Kidney tubule cell (primary cell): ENCODE results near the gene OTUD4.
"Not testable (repeated sequence)": the region's sequence is repeated elsewhere in the genome, so short reads cannot be mapped to it uniquely, and the experiment has no call there.

Source experiments
- DNase-seq: peaks from one replicate; pipeline ENCODE4 v3.0.0-alpha.2; 2018; ENCODE audit warnings: low spot score

OTUD4 gene

DNA sequence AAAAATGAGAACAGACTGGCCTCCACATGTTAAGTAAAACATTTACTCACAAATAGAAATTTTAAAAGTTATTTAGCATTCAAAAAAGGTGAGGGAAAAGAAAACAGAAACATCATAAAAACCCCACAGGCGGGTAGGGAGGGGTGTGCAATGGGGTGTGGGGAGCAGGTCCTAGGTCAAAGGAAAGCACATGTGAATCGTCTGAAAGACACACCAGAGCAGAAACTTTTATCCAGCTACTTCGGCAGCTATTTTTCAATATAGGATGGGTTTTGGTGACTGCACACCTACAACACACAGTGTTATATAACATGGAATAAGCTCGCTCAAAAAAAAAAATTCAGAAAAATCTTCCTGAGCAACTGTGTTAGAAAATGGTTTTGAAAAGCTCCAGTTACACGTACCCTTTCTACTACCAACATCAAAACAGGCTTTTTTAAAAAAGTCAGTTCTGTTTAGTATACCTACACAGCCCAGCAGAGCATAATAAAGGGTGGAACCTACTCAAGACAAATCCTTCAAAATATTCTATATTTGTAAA, 1.6 kb downstream of the OTUD4 start:
- DNase-seq = peak; percentile 7

DNA sequence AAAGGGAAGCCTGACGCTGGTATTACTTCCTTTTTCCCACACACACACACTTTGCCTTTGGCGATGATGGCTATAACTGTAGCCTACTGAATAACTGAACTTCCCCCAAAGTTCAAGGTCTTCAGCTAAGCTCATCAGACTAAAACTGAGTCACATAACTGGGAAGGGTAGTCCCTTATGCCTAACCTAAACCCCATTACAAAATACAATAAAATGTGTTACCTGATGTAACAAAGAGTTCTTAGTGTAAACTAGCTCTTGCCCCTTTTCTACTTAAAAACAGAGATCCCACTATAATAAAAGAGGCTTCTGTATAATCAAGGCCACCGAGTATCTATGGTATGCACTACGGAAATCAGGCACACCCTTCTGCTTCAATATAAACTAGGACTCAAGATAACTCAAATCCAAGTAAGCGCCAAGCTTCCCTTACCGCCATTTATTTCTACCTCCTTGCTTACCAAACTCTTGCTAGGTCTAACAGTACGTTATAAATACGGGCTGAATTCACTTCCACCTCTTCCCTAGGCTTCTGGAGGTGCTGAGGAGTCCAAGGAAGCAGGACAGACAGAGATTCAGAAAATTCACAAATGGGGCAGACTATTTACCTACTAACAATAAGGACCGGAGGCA, 2.4 kb downstream of the OTUD4 start:
- DNase-seq = peak; percentile 35

DNA sequence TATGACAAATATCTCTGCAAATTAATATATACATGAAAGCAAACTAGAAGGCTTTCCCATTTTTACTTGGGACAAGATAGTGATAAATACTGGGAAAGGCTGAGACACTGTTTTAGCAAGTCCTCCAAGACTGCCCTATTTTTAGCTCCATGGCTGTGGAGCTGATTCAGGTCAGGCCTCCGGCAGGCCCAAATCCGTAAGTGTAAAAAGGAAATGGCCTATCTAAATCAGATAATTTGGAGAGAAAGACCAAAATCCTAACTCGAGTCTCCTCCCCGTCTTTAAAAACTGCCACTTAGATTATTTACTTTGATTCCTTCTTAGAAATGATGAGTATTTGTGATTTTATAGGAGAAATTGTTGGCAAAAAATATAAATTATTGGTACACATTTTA, 2.9 kb downstream of the OTUD4 start:
- peak; percentile 29 for DNase-seq

DNA sequence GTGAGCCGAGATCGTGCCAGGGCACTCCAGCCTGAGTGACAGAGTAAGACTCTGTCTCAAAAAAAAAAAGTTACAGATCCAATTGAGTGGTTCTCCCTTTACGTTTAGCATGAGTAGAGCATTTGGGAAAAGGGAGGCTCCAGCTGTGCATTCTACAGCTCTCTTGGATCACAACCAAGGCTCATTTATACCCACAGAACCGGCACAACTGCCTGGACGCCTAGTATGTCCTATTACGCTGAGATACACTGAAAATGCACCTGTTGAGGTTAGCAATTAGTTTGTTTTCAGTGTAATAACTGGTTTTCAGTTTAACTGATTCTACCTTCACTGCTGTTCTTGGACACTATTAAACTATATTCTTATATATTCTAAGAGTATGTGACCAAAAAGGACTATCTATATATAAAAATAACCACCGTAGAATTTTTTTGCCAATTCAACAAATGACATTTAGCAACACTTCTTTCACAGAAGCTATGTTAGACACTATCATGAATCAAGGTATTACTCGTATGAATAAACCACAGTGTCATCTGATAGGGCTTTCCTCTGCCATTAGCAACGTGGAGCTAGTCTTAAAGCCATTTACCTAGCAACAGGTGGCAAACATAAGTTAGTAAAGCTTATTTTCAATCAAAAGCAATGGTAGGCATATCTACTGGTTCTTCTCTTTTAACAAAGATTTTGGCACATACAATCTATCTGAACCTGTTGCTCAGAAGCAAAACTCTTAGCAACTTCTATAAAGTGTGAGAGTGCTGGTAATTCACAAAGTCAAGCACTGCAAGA, 3.6 kb downstream of the OTUD4 start:
- DNase-seq = peak; percentile 52

DNA sequence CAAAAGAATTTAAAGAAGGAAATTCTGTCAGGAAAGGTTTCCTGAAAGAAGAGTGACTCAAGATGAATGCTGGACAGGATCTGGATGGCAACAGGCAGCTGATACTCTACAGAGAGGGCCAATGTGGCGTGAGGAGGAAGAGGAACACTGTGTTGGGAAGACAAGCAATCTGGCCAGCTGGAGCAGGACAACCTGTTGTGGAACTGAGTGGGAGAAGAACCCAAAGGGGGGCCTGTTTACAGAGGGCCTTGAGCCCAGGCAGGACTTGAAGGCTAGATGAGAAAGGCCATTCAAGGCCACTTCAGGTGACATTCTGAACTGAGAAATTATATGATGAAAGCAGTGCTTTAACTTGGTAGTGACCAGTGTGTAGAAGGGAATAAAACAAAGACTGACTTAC, 8.5 kb downstream of the OTUD4 start:
- no peak for DNase-seq

DNA sequence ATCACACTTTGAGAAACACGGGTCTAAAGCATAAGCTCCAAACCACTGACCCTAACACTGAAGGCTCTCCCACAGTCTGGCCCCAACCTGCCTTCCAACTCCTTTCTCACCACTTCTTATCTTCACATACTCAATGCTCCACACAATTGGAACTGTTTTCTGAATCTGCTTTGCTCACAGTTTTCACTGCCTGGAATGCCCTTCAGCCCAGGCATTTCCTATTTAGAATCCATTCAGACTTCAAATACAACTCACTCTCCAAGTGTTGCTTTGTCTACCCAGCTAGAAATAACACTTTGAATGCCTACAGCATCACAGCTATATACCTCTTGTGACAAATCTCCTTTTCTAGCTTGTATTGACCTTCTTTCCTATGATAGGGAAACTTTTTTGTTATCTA, 10.2 kb downstream of the OTUD4 start:
- no peak for DNase-seq

DNA sequence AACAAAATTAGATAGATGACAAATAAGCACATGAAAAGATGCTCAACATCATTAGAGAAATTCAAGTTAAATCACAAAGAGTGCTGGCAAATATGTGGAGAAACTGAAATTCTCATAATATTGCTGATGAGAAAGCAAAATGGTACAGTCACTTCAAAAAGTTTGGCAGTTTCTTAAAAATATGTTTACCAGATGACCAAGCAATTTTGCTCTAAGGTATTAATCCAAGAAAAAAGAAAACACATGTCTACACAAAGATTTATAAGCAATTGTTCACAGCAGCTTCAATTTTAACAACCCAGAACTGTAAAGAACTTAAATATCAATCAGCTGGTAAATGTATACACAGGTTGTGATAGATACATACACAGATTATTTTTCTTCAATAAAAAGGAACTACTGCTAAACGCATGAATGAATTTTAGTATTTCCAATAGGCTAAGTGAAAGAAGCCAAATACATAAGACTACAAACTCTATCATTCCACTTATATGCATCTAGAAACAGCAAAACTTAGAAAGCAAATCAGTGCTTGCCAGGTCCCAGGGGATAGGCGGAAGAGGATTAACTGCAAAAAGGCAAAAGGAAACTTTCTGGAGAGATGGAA, 11.7 kb downstream of the OTUD4 start:
- no peak for DNase-seq

DNA sequence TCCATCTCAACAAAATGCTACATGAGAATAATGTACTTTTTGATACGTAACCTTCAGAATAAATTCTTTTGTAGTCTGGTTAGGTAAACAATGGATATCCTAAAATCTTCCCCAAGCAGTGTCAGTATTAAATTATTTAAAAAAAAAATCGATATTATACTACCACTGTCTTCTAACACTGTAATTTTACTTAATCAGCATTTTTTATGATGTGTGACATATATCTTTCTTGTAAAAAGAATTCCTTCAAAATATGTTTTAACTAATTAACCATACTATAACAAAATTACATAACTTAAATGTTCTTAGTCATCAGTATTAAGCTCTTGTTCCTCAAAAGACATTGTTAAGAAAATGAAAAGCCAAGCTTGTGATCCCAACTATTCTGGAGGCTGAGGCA, 12.5 kb downstream of the OTUD4 start:
- DNase-seq = no peak

DNA sequence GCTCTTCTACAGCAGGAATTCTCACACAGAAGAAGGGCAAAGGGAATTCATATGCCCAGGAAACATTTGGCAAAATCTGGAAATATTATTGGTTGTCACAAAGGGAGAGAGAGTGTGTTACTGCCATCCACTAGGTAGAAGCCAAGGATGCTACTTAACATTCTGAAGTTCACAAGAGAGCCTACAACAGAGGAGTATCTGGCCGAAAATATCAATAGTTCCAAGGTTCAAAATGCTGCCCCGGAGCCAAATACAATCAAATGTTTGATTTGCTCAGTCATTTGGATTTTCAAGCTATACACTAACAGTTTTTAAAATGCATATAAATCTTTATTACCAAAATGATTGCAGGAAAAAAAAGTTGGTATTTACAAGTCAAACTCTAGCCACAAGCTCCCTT, 18.8 kb downstream of the OTUD4 start:
- no peak for DNase-seq

DNA sequence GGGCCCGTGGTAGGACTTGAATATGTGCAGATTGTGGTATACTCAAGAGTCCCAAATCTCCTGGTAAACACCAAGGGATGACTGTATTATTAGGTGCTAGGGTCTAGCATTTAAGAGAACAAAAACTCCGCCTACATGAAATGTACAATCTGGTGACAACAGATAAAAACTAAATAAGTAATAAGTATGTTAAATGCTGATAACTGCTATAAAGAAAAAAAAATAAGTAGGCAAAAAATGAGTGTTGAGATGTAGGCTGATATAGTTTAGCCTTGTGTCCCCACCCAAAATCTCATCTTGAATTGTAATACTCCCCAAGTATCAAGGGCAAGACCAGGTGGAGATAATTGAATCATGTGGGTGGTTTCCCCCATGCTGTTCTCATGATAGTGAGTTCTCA, 23.4 kb downstream of the OTUD4 start:
- no peak for DNase-seq

DNA sequence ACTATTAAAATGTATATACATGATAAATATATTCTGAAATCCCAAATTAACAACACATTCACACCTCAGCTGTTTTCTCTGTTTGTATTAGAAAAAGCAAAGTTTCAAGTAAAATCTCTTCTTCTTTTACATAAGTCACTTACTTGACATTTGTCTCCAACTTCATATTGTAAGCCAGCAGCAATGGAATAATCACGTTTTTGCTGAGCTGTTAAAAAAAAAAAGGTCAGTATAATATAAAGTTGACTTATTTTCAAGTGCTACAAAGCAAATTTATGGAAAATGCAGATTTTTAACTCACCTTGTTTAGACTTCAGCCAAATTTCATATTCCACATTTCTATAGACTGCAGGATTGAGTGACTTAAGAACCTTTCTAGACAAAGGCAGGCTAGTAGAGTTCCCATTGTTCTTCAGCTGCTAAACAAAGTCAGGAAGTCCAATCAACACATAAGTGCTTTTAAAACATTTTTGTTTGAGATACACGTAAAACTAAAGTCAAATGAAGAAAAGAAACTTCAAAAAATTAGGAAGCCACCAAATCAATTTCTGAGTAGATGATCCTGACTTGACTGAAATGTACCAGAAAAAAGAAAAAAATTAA, 25.0 kb downstream of the OTUD4 start:
- no peak for DNase-seq

DNA sequence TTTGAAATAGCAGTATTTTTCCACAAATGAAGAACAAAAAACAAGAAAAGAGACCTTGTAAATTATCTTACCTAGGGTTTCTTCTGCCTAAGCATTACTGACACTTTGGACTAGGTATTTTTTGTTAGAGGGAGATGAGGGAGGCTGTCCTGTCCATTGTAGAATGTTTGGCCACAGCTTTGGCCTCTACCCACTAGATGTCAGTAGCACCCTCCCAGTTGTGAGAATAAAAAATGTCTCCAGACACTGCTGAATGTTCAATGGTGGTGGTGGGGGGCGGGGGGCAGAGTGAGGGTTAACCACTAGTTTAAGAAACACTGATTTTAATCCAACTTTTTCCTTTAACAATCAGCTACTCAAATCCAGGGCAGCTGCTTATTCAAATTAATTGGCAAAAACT, 25.8 kb downstream of the OTUD4 start:
- no peak for DNase-seq

DNA sequence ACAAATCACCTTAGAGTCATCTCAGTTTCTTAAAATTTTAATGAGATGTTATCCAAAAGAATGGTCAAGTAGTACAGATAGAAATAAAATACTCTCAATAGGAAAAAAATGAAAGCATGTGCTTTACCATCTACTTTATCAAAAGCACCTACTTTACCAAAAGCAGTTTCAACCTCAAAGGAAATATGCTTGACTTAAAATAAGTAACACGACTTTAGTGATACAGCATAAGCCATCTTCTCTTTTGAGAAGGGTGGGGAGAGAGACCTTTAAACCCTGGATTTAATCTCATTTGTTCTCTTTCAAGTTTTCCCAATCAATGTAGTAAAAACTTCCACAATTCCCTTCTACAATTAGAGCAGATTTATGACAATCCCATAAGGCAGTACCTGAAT, 26.5 kb downstream of the OTUD4 start:
- DNase-seq = no peak

DNA sequence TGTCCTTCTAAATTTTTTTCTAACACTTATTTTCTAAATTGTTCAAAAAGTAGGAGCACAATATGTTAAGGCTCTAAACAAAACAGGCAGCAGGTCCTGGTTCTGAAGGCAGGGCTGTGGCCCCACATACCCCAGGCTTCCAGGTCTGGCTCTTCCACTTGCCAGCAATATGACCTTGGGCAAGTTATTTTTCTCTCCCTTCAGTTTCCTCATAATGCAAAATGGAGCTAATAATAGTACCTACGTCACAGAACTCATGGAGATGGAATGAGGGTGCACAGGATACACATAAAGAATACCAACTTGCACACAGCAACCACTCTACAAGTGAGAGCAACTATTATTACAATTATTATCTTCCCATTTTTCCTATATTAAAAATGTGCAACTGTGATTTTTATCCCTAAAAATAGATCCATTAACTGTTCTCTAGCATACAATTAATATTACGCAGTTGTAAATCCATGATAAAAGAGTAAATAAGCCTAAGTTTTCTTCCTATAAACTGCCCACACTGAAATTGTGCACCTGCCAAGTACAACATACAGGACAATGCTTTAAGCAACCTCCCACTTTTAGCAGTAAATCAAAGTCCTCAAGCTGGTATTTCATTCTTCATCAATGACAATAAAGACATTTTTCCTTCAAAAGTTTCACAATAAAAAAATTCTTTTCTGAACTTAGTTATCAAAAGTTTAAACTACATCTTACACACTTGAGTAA, 27.0 kb downstream of the OTUD4 start:
- DNase-seq = no peak

DNA sequence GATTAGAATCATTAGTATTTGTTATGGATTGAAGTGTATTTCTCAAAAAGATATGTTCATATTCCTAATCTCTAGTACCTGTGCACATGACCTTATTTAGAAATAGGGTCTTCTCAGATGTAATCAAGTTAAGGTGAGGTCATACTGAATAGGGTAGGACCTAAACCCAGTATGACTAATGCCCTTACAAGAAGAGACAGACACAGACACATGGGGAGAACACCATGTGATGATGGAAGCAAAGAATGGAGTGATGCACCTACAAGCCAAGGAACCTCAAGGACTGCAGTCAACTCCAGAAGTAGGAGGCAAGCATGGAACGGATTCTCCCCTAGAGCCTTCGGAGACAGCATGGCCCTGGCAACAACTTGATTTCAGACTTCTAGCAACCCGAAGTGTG, 31.4 kb downstream of the OTUD4 start:
- DNase-seq = no peak

DNA sequence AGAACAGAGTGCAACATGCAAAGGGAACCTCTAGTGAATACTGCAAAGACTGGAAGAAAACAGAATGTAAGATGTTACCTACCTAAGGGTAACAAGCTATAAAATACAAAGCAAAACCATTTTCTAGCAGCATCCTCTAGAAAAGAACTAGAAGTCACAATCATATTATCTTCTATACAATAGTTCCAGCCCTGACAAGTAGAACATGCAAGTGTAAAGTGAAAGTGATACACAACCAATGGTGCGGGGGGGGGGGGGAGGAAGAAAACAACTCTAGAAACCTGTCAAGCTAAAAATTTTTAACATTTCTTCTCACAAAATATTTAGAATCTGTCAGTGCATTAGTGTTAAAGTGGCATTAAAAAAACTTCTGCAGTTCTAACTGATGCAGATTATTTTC, 44.2 kb downstream of the OTUD4 start:
- not testable (repeated sequence) for DNase-seq

DNA sequence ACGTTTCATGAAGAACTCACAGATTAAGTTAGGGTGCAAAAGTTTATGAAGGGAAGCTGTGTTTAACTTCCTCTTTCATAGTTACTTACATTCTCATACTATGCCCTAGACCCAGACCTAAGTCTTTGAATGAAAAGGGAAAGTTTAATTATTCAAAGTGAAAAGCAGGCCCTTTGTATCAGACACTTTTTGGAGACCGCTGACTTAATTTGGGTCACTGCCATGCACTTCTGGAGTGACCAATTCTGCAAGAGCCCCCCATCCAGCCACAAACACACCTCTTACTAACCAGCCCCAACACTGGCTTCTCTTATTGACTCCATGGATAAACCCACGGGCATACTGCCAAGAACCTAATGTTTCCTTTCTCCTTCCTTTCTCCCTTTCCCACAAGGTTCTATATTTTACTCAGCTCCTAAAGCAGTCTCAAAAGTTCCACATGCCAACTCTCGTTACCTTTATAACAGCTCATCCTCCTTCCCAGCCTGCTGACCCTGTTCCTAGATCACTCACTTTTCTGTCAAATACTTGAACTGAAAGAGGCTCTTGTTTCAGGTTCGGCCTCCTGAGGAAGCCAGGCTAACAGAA, 47.8 kb downstream of the OTUD4 start:
- DNase-seq = no peak

DNA sequence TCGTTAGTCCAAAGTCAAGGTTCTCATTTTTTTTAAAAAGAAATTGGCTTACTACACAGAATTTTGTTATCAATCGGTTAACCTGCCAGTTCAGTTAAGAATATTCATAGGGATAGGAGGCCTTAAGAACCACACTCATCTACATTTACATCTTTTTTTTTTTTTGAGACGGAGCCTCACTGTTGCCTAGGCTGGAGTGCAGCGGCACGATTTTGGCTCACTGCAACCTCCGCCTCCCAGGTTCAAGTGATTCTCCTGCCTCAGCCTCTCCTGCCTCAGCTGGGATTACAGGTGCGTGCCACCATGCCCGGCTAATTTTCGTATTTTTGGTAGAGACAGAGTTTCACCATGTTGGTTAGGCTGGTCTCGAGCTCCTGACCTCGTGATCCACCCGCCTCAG, 48.5 kb downstream of the OTUD4 start:
- DNase-seq = no peak

DNA sequence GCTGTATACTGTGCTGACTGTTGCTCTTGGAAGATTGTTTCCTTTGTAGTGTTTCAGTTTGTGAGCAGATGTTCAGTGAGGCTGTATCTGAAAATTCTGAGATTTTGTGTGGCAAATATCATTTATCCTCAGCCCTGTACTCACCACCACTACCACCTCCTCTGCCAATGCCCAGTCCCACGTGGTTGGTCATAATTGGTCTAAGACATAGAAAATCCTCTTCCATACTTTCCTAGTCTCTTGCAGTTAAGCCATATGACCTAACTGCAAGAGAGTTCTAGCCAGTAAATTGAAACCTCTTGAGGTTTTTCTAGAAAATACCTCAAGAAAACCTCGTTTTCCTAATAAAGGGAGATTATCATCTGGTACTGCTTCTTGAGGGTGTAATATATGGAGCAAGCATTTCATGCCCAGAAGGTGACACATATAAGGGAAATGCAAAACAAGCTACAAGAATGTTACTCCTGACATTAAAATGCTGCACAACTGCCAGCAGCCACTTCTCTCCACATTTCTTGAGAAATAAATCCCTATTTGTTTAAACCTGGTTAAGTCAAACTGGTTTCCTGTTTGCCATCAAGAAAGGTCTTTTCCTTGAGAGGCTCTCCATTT, 49.5 kb downstream of the OTUD4 start:
- peak; percentile 28 for DNase-seq

DNA sequence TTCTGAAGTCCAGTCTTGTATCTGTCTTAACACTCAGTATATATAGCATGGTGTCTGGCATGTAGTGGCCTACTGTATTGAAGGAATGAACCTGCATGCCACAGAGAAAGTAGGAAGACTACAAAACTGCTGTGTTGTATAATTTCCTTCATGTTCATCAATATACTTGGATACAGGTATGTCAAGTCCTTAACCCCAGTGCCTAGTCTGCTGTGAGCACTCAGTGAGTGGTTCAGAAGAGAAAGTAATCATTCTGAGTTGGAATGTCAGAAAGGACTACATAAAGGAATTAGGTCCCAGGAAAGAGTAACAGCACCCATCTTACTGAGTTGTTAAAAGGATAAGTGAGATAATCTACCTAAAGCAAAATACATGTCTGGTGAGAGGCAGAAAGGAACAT, 50.3 kb downstream of the OTUD4 start:
- DNase-seq = no peak

DNA sequence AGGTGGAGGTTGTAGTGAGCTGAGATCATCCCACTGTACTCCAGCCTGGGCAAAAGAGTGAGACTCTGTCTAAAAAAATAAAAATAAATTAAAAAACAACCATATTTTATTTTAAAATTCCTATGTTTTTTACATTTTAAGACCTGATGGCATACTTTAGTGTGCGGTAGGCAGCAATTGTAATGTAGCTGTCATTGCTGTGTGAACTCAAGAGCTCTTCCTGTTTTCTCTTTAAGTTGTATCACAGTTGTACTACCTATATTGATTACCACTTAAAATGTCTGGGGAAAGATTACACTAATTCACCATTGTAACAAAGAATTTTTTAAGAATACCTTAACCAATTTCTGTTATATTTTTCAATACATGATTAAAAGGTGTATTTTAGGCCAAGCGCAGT, 55.0 kb downstream of the OTUD4 start:
- no peak for DNase-seq
